Right hindlimb (tissue), 1 donor: ENCODE measurements around the gene LSMEM2.
"Not testable (repeated sequence)": the region's sequence is repeated elsewhere in the genome, so short reads cannot be mapped to it uniquely, and the experiment has no call there.

Experiments
- DNase-seq: peaks from one replicate; pipeline ENCODE4 v3.0.0-alpha.2; 2018

The LSMEM2 gene

GRCh38 chr3:50300681-50301254 is 21.9 kb downstream of the LSMEM2 start:
- DNase-seq, result no peak

DNA sequence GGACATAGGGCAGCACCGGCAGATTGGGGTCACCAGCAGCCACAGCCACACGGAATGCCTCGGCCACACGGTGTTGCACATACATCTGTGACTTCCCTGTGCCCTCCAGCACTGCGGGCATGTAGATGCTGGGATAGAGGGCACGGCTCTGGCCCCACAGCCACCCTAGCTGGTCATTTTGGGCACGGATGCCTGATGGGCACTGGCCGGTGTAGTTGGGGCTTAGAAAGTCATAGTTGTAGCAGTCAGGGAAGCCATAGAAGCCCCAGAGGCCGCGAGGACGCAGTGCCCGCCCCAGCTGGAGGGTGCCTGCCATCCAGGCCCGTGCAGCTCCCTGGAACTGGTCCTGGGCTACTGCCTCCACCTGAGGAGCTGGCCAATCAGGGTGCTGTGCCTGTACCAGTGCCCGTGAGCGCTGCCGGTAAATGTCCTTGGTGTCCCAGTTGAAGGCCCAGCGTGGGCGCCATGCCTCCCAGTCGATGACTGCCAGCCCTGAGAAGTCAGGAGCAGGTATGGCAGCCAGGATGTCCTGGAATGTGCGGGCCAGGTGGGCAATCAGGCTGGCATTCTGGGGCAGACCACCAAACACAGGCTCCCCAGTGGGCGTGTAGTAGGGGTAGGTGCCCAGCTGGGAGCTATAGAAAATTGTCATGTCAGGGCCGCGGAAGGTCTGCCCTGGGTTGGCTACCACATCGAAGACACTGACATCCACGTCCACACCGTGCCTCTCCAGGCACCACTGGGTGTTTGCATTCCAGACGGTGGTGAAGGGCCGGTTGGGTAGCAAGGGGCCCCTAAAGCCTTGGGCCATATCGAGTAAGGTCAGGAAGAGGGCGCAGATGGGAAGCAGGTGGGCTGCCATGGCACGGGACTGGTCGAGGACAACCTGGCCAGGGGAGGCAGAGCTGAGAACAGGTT is 23.5 kb downstream of the LSMEM2 start:
- no peak for DNase-seq

GRCh38 chr3:50303013-50303815 is 24.3 kb downstream of the LSMEM2 start, which contains the start of gene HYAL1:
TSS of gene HYAL1 (minus strand) at chr3:50303574. CDS start at chr3:50302956, 618 bp downstream.
- DNase-seq, result peak; percentile 66

DNA sequence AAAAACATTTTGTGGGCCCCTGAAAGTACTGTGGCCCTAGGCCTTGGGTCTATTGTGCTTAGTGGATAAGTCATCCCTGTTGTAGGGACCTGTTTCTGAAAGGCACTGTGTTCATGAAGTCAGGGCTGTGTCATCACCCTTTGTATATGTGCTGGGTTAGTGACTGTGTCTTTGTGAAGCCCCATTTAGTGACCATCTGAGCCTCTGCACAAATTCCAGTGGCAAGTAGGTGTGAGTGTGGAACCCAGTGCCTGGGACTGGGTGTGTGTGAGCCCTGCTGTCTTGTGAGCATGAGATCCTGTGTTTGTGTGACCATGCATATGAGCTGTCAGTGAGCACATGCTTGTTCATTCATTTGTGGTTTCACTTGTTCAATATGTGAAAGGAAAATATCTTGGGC is 25.7 kb downstream of the LSMEM2 start:
- no peak for DNase-seq

DNA sequence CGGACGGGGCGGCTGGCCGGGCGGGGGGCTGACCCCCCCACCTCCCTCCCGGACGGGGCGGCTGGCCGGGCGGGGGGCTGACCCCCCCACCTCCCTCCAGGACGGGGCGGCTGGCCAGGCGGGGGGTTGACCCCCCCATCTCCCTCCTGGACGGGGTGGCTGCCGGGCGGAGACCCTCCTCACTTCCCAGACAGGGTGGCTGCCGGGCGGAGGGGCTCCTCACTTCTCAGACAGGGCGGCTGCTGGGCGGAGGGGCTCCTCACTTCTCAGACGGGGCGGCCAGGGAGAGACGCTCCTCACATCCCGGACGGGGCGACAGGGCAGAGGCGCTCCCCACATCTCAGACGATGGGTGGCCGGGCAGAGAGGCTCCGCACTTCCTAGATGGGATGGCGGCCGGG is 33.2 kb downstream of the LSMEM2 start:
- not testable (repeated sequence) for DNase-seq

DNA sequence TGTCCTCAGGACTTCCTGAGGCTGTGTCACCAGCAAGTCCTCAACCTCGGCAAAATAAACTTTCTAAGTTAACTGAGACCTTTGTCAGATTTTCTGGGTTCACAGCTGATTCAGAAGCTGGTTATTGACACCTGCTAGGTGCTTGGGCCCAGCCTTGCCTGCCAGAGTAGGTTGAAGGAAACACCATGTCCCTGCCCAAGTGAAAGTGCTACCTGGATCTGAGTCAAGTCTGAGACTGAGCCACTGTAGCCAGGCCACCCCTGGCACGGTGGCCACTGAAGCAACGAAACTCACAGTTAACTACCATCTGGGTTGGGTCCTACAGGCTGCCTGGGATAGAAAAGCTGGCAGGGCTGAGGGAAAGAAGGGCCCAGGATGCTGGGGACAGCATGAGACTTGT is 35.5 kb downstream of the LSMEM2 start:
- no peak for DNase-seq

DNA sequence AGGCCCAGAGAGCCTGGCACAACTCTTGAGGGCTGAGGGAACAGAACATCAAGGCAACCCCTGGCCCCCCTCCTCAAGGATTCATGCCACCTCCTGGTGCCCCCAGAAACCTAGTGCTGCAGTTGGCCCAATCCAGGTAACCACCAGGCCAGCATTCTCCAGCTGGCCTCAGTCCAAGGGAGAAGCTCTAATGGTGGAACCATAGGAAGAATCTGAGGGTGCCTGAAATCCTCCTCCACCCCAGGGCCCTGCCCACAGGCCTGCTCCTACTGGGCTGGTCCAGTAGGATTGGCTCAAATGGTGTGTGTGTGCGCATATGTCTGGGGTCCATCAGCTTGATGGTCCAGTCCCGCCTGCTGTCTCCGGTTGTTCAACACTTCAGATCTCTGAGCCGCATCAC is 35.9 kb downstream of the LSMEM2 start:
- no peak for DNase-seq

GRCh38 chr3:50316657-50317242 is 37.9 kb downstream of the LSMEM2 start:
- DNase-seq, result no peak

- no peak for DNase-seq
These were observed 38.4 kb downstream of the LSMEM2 start for GRCh38 chr3:50317300-50317699.

GRCh38 chr3:50318163-50318562 is 39.3 kb downstream of the LSMEM2 start:
- DNase-seq, result no peak

- no peak for DNase-seq
These were observed 39.7 kb downstream of the LSMEM2 start for GRCh38 chr3:50318615-50319014.

- DNase-seq, result no peak
These were observed 40.5 kb downstream of the LSMEM2 start for GRCh38 chr3:50319181-50319893.

GRCh38 chr3:50319894-50320625 is 41.2 kb downstream of the LSMEM2 start:
- no peak for DNase-seq

GRCh38 chr3:50320853-50321335 is 42.0 kb downstream of the LSMEM2 start:
- DNase-seq, result peak; percentile 89

- peak; percentile 94 for DNase-seq
These were observed 42.6 kb downstream of the LSMEM2 start for GRCh38 chr3:50321336-50322114.

DNA sequence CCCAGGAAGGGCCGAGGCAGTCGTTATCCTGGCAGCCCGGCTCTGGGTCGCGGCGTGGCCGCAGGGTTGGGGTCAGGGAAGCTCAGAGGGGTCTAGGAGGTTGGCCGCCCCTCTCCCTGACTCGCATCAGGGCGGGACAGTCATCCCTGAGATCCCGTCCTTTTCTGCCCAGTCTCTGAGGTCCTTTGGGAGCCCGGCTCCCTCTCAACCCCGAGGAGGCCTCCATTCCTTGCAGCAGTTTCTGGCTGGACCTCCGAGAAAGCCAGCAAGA is 43.2 kb downstream of the LSMEM2 start:
- no peak for DNase-seq

GRCh38 chr3:50322386-50323091 is 43.7 kb downstream of the LSMEM2 start, which contains the start of gene HYAL2:
TSS of gene HYAL2 (minus strand) at chr3:50322745. CDS start at chr3:50320489, 2,256 bp downstream.
- peak; percentile 58 for DNase-seq

DNA sequence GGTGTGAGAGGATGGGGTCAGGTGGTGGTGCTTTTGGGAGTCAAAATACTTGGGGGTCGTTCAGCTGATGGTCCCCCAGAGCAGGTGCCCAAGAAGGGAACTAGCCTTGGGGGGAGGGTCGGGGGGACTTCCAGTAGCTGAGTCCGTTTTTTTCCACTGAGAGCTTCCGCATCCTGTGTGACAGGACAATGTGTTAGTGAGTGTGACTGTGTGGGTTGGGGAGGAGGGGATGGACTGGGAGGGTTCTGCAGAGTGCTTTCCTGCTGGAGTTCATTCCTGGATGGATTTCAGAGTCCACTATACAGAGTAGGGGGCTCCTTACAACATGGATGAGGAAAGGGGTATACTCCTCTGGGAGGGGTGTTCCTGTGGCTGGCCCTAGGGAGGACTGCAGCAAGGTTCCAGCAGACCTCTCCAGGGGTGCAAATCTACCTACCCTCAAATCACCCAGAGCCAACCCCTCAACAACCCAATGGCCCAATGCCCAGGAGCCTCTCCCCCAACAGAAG is 44.3 kb downstream of the LSMEM2 start:
- DNase-seq, result peak; percentile 51

DNA sequence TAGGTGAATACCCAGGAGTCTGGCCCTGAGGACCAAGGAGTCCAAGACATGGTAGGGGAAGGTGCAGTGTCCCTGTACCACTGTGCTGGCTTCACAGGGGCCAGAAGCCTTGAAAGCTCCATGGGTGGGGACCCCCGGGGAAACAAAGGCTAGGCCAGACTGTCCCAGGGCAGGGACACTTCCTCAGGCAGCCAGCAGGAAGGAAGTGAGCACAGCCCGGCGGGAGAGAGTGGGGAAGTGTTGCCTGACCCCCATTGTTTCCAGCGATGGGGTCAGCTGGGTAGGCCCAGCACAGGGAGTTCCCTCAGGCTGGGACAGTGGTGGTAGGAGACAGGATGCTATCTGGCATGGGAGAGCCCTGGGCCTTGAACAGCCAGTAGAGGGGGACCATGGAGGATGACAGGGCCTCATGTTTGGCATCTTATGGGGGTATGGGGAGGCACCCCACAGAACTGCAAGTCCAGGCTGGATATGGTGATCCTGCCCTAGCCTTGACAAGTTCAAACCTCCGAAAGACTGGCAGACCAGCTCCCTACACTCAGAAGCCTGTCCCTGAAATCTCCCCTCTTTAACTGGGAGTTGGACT is 44.8 kb downstream of the LSMEM2 start:
- DNase-seq, result peak; percentile 51
